ENCODE measurements around the gene ITGB1BP1.

- TF ChIP-seq, protein P1, sequence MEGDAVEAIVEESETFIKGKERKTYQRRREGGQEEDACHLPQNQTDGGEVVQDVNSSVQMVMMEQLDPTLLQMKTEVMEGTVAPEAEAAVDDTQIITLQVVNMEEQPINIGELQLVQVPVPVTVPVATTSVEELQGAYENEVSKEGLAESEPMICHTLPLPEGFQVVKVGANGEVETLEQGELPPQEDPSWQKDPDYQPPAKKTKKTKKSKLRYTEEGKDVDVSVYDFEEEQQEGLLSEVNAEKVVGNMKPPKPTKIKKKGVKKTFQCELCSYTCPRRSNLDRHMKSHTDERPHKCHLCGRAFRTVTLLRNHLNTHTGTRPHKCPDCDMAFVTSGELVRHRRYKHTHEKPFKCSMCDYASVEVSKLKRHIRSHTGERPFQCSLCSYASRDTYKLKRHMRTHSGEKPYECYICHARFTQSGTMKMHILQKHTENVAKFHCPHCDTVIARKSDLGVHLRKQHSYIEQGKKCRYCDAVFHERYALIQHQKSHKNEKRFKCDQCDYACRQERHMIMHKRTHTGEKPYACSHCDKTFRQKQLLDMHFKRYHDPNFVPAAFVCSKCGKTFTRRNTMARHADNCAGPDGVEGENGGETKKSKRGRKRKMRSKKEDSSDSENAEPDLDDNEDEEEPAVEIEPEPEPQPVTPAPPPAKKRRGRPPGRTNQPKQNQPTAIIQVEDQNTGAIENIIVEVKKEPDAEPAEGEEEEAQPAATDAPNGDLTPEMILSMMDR (IDR thresholded peaks at IDR 0.05 in 2 of 3, conservative IDR thresholded peaks at IDR 0.05 in 1 of 3; ENCODE audit: control insufficient read depth in 2 of 3, extremely low read depth in 1 of 3, insufficient read depth in 1 of 3, low read depth in 3 of 3, low read length in 3 of 3): no peak
- TF ChIP-seq LARP7 (IDR thresholded peaks at IDR 0.05) (no peak), EGR1 (IDR thresholded peaks at IDR 0.05; ENCODE audit: borderline replicate concordance in 1 of 2, low read depth in 2 of 2, low read length in 2 of 2) (no peak), USF2 (IDR thresholded peaks at IDR 0.05; ENCODE audit: borderline replicate concordance, low read depth, low read length) (no peak), POLR2A (IDR thresholded peaks at IDR 0.05; ENCODE audit: low read depth, low read length) (no peak), NR2C1 (IDR thresholded peaks at IDR 0.05) (no peak), NBN (IDR thresholded peaks at IDR 0.05) (no peak)
Observed at GRCh38 chr2:9382604-9383235, 40.6 kb downstream of the ITGB1BP1 start.

Measured in GM12878 (cell line).